ENCODE data around the gene AIG1. TPM values are rescaled to one million over a fixed set of nuclear protein-coding genes. Genes with fewer than 3 reads are reported as not detected.
A peak's percentile ranks its signal among the peaks of the same experiment; 100 is the strongest.

Gene AIG1
- total RNA-seq, 1 experiment from 2014 or later = 51.1 TPM

- CTCF ChIA-PET = no interaction called here
- H2AFZ ChIP-seq (ENCODE audit: low read depth, low read length, poor library complexity, severe bottlenecking) = no peak overlapping the region
- H3K79me2 ChIP-seq (ENCODE audit: insufficient read depth, low read length) = 0 out of 2 replicates have a peak, but pooled peaks cover 8% of the 10 kb centered on the region
- POLR2A ChIA-PET = no interaction called here
- H4K20me1 ChIP-seq (ENCODE audit: insufficient read depth) = no peaks in the 10 kb centered on the region
- peak overlapping the region; percentile 29 for H3K4me2 ChIP-seq (ENCODE audit: low read length)
- TF ChIP-seq EZH2 (IDR thresholded peaks at IDR 0.05) = no peak
- TF ChIP-seq SIN3A (IDR thresholded peaks at IDR 0.05; ENCODE audit: low read depth) = no peak
- TF ChIP-seq MAX (IDR thresholded peaks at IDR 0.05) = no peak
- no peak for TF ChIP-seq SP1 (IDR thresholded peaks at IDR 0.05; ENCODE audit: low read depth)
- no peak for TF ChIP-seq EGR1 (IDR thresholded peaks at IDR 0.05; ENCODE audit: low read depth)
- no peak for TF ChIP-seq ATF3 (IDR thresholded peaks at IDR 0.05)
- no peak for TF ChIP-seq CBX3 (IDR thresholded peaks at IDR 0.05; ENCODE audit: low read depth)
- TF ChIP-seq ZBTB33 (IDR thresholded peaks at IDR 0.05; ENCODE audit: extremely low read depth, insufficient replicate concordance, low read length) = no peak
- TF ChIP-seq REST (IDR thresholded peaks at IDR 0.05; ENCODE audit: low read depth) = no peak
- no peak for TF ChIP-seq RAD21 (IDR thresholded peaks at IDR 0.05; ENCODE audit: low read depth)
- no peak for TF ChIP-seq EZH2phosphoT487 (IDR thresholded peaks at IDR 0.05; ENCODE audit: borderline replicate concordance)
- TF ChIP-seq YY1 (IDR thresholded peaks at IDR 0.05; ENCODE audit: extremely low read depth, insufficient replicate concordance, low read depth, low read length) = no peak
- no peak for TF ChIP-seq ZNF274 (IDR thresholded peaks at IDR 0.05; ENCODE audit: low read depth, low read length)
- no peak for TF ChIP-seq JUND (IDR thresholded peaks at IDR 0.05)
- TF ChIP-seq FOSL1 (IDR thresholded peaks at IDR 0.05; ENCODE audit: low read depth) = no peak
- TF ChIP-seq TCF7L2 (IDR thresholded peaks at IDR 0.05; ENCODE audit: borderline replicate concordance, extremely low read depth, insufficient read depth, insufficient read length) = no peak
- RAD21 ChIA-PET (ENCODE audit: low non-redundant PET in 1 of 2, low total read pairs in 2 of 2, uncharacterized antibody in 2 of 2, unreplicated experiment in 2 of 2) = no interaction called here
- H3K9ac ChIP-seq (ENCODE audit: low read length) = no peak overlapping the region
- H3K4me1 ChIP-seq (ENCODE audit: control insufficient read depth in 1 of 2, insufficient read depth in 2 of 2, low read length in 2 of 2) = peaks cover 6 to 33% of the 10 kb centered on the region in 2 experiments; a peak in 3 of 4 replicates
- ATAC-seq = no peak
- no peaks in the 10 kb centered on the region for H3K36me3 ChIP-seq (ENCODE audit: control insufficient read depth in 1 of 2, insufficient read depth in 2 of 2, low read length in 2 of 2)
- H3K4me3 ChIP-seq (replicated peaks in 1 of 2; ENCODE audit: low read depth in 1 of 2, low read length in 2 of 2) = no peak overlapping the region
- DNase-seq (ENCODE audit: low read depth, low spot score) = no peak
- H3K27me3 ChIP-seq (ENCODE audit: insufficient read depth, low read length) = no peaks in the 10 kb centered on the region
- H3K9me3 ChIP-seq (ENCODE audit: control insufficient read depth in 1 of 2, insufficient read depth in 1 of 2, low read depth in 1 of 2, low read length in 2 of 2) = no peaks in the 10 kb centered on the region
- no TSS peak for BruUV-seq (replicated peaks)
- H3K9me2 ChIP-seq (ENCODE audit: insufficient read depth) = no peaks in the 10 kb centered on the region
- H3K27ac ChIP-seq (ENCODE audit: low read depth, low read length) = no peak overlapping the region
- intact Hi-C loops (cut with micrococcal nuclease) = no loop called here
Observed at GRCh38 chr6:143064271-143064670, 3.6 kb downstream of the AIG1 start.
